A549 (cell line): ENCODE data around the gene BBX.

Source experiments
- TF ChIP-seq, protein P1 (sequence below): fragments of 450-650 bp; IDR thresholded peaks from 2 replicates; pipeline ENCODE4 v1.6.1; 2014; ENCODE audit warnings: antibody characterized with exemption
- TF ChIP-seq, protein P2 (sequence below): fragments of >200 bp; sonication (Bioruptor Twin); formaldehyde crosslinking; IDR thresholded peaks from 3 replicates; pipeline ENCODE4 v1.5.1; 2016

DNA sequence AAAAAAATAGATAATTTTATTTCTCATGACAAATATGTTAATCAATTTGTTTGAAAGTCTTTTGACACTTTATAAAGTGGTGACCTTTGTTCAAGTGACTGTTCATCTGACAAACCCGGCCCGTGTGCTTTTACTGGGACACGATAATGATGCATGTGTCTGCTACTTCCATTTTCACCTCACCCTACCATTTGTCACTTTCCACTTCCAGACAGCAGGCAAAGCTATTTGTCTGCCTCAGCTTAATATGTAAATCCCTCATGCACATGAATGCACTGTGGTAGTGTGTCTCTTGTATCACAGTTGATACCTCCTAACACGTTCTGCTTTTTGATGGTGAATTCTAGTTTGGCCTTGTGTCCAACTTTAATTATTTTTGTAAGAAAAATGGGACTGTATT, 204.3 kb downstream of the BBX start:
- TF ChIP-seq, protein P1, sequence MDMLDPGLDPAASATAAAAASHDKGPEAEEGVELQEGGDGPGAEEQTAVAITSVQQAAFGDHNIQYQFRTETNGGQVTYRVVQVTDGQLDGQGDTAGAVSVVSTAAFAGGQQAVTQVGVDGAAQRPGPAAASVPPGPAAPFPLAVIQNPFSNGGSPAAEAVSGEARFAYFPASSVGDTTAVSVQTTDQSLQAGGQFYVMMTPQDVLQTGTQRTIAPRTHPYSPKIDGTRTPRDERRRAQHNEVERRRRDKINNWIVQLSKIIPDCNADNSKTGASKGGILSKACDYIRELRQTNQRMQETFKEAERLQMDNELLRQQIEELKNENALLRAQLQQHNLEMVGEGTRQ: no peak
- TF ChIP-seq, protein P2, sequence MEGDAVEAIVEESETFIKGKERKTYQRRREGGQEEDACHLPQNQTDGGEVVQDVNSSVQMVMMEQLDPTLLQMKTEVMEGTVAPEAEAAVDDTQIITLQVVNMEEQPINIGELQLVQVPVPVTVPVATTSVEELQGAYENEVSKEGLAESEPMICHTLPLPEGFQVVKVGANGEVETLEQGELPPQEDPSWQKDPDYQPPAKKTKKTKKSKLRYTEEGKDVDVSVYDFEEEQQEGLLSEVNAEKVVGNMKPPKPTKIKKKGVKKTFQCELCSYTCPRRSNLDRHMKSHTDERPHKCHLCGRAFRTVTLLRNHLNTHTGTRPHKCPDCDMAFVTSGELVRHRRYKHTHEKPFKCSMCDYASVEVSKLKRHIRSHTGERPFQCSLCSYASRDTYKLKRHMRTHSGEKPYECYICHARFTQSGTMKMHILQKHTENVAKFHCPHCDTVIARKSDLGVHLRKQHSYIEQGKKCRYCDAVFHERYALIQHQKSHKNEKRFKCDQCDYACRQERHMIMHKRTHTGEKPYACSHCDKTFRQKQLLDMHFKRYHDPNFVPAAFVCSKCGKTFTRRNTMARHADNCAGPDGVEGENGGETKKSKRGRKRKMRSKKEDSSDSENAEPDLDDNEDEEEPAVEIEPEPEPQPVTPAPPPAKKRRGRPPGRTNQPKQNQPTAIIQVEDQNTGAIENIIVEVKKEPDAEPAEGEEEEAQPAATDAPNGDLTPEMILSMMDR: no peak
